SK-N-SH treated with all-trans-retinoic acid at 6 μM for 48 hours (cell line): ENCODE results near the gene PAFAH1B1.

Experiments used
- CSDC2 ChIP-seq: fragments of 250-450 bp; sonication (Bioruptor Pico); IDR thresholded peaks from 2 replicates; pipeline ENCODE4 v1.5.0; 2020; ENCODE audit warnings: mild to moderate bottlenecking, moderate library complexity
- RARB ChIP-seq: fragments of 250-450 bp; sonication (Bioruptor Pico); IDR thresholded peaks from 2 replicates; pipeline ENCODE4 v1.8.0; 2021; ENCODE audit warnings: mild to moderate bottlenecking, moderate library complexity

DNA sequence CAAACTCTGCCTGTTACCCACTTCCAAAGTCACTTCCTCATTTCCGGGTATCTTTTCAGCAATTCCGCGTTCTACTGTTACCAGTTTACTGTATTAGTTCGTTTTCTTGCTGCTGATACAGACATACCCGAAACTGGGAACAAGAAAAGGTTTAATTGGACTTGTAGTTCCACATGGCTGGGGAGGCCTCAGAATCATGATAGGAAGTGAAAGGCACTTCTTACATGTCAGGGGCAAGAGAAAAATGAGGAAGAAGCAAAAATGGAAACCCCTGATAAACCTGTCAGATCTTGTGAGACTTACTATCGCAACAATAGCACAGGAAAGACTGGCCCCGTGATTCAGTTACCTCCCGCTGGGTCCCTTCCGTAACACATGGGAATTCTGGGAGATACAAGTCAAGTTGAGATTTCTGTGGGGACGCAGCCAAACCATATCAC lies 30.9 kb downstream of the PAFAH1B1 start:
- TF ChIP-seq RARB (CRISPR knock-in tag) (no peak), CSDC2 (CRISPR knock-in tag) (no peak)
